Thymus (tissue), 11 donors: ENCODE measurements around the gene HOXB6. TPM values are rescaled to one million over a fixed set of nuclear protein-coding genes. Genes with fewer than 3 reads are reported as not detected.

Source experiments
- DNase-seq, 9 donors: peaks; one replicate each; pipeline ENCODE4 v3.0.0-alpha.2; 2013; ENCODE audit warnings: low spot score in 9 of 9, low read depth in 6 of 9, missing footprints in 1 of 9
- H3K27ac ChIP-seq, 2 donors: one replicate each; pipeline ENCODE4 v1.5.1; 2013; ENCODE audit warnings: control low read depth in 1 of 2, low read depth in 1 of 2, low read length in 1 of 2, mild to moderate bottlenecking in 1 of 2, moderate library complexity in 1 of 2
- H3K27me3 ChIP-seq, 2 donors: one replicate each; pipeline ENCODE4 v1.5.1; 2013; ENCODE audit warnings: low read length in 1 of 2; ENCODE audit not compliant: control insufficient read depth in 2 of 2, insufficient read depth in 1 of 2
- H3K36me3 ChIP-seq, 2 donors: one replicate each; pipeline ENCODE4 v1.5.1; 2013; ENCODE audit warnings: low read length in 1 of 2, mild to moderate bottlenecking in 1 of 2, moderate library complexity in 1 of 2; ENCODE audit not compliant: control insufficient read depth in 2 of 2, insufficient read depth in 2 of 2
- H3K4me1 ChIP-seq, 2 donors: one replicate each; pipeline ENCODE4 v1.5.1; 2013; ENCODE audit warnings: low read length in 2 of 2; ENCODE audit not compliant: control insufficient read depth in 2 of 2, insufficient read depth in 2 of 2
- H3K4me3 ChIP-seq, 2 donors: one replicate each; pipeline ENCODE4 v1.5.1; 2013; ENCODE audit warnings: low read length in 2 of 2, control low read depth in 1 of 2, mild to moderate bottlenecking in 1 of 2
- H3K9me3 ChIP-seq, 2 donors: one replicate each; pipeline ENCODE4 v1.5.1; 2013; ENCODE audit warnings: low read length in 1 of 2, mild to moderate bottlenecking in 1 of 2; ENCODE audit not compliant: control insufficient read depth in 2 of 2, insufficient read depth in 1 of 2
- WGBS: extraction: QIAGEN DNeasy Blood & Tissue Kit; methylation state at CpG from one replicate; pipeline ENCODE4 v1.1.7; 2013; 5-methylcytosine and 5-hydroxymethylcytosine counted together
- polyA plus RNA-seq: library from polyadenylated mRNA; stranded (reverse); fragments of 200-250 nt; gene quantifications from one replicate; pipeline ENCODE4 v1.2.3, GENCODE V29; 2013
- total RNA-seq: library from RNA; stranded (reverse); fragments of 120-200 nt; gene quantifications from one replicate; pipeline ENCODE4 v1.2.4, GENCODE V29; 2013
- donor health status: healthy.

Gene HOXB6
- total and polyA plus RNA-seq, 2 donors = 0.19 to 1.0 TPM

DNA sequence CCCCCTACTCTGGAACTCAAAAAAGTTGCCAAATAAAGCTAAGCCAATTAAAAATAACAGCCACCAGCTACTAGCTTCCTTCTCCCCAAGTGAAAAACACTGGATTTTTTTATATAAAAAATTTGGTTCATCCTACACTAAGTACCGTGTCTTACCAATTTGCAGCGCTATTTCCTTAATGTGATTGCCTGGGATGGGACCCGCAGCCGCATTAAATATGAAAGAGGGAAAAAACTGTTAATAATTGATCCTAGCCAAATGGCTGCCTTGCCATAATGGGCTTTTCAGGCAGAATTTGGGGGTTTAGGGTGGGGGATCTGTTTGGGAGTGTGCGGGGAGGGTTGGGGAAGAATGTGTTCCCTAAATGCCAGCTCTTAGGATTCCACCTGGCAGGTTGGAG is 19.3 kb upstream of the HOXB6 start:
- peaks cover 0 to 17% of the 10 kb centered on the region in 2 donors for H3K9me3 ChIP-seq
- no peaks in the 10 kb centered on the region for H3K36me3 ChIP-seq
- 71% methylated on average over 5 of the region's 5 CpGs for whole genome bisulfite sequencing
- peaks cover 86 to 100% of the 10 kb centered on the region in 2 donors for H3K27me3 ChIP-seq
- peaks cover 0 to 15% of the 10 kb centered on the region in 2 donors for H3K4me1 ChIP-seq
- DNase-seq = no peak
- no peak overlapping the region for H3K4me3 ChIP-seq
- H3K27ac ChIP-seq = no peak overlapping the region

- no peak for DNase-seq
- Histone ChIP-seq H3K36me3 (no peaks in the 10 kb centered on the region), H3K9me3 (peaks cover 0 to 17% of the 10 kb centered on the region in 2 donors), H3K27me3 (peaks cover 91 to 100% of the 10 kb centered on the region in 2 donors), H3K27ac (no peak overlapping the region), H3K4me1 (peaks cover 0 to 20% of the 10 kb centered on the region in 2 donors), H3K4me3 (no peak overlapping the region)
- WGBS = 80% methylated on average over 4 of the region's 4 CpGs
Observed at GRCh38 chr17:48623583-48623982, 18.8 kb upstream of the HOXB6 start.

- Histone ChIP-seq H3K4me3 (no peak overlapping the region), H3K27ac (no peak overlapping the region), H3K36me3 (no peaks in the 10 kb centered on the region), H3K27me3 (peaks cover 93 to 100% of the 10 kb centered on the region in 2 donors), H3K9me3 (peaks cover 0 to 21% of the 10 kb centered on the region in 2 donors), H3K4me1 (peaks cover 0 to 22% of the 10 kb centered on the region in 2 donors)
- WGBS = 89% methylated on average over 11 of the region's 11 CpGs
- DNase-seq = no peak
Observed at GRCh38 chr17:48622857-48623256, 18.1 kb upstream of the HOXB6 start.

DNA sequence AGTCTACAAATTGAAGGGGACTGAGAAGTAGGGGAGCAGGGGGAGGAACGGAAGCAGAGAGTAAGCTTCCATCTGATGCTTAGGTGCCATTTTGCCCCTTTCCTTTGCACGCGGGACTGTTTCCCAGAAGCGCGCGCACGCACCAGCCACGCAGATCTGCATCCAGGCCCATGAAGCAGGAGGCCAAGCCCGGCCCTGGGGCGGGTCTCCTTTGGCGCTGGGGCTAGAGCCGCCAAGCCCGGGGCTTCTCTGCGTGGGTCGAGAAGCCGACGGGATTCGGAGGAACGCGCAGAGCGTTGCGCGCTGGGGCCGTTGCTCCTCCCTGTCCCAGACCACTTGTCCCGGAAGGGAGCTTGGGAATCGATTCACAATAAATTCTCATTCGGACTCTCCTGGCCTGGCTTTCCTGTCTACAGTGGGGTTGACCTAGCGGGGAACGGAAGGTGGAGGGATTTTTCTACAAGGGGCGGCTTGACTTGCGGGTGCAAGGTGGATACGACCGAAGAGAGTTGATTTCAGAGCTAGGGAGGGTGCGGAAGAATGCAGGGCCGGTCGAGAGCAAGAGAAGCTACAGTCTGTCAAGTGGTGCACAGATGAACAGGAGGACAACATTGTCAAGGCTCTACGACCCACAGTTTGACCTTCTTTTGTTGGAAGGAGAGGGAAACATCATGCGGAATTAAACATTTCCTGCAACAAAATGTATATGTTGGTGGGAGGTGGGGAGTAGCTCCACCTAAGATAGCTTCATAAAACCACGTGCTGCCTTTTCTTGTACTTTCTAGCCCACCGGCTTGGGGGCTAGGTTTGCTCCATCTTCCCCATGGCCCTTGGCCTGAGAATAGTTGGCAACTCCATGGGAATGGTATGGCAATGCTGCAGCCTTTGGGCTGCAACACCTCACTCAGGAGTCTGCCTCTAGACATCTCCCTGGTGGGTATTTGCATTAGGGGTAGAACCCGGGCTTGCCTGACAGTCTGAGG is 16.9 kb upstream of the HOXB6 start:
- DNase-seq = no peak
- H3K27me3 ChIP-seq = peaks cover 94 to 100% of the 10 kb centered on the region in 2 donors

DNA sequence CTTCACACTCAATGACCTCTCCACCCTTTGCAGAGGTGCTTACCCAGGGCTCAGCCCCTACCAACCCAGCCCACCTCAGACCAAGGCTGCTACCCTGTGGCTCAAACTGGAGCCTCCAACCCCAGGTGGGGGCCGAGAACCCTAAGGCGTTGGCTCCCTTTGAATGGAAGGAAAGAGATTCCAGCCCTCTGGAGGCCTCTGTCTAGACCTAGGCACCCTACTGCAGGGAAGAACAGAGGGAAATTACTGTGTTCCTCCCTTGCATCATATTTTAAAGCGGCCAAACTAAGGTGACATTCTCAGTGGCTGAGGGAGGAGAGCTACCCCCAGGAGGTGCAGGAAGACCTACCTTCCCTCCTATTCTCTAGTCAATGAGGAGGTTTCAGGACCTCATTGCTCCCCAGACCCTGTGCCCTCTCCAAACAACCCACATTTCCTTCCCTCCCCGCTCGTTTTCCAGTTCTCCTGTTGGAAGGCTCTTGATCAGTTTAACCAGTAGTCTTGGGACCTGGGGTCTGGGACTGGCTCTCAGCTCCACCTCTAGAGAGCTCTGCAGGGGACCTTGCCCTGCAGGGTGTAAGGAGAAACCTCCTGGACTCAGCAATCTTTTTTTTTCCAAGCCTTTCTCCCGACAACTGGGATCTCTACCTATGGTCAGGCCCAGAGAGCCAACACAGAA is 15.8 kb upstream of the HOXB6 start:
- Histone ChIP-seq H3K27me3 (peaks cover 93 to 100% of the 10 kb centered on the region in 2 donors), H3K27ac (no peak overlapping the region), H3K36me3 (no peaks in the 10 kb centered on the region), H3K9me3 (peaks cover 0 to 29% of the 10 kb centered on the region in 2 donors), H3K4me1 (peaks cover 0 to 22% of the 10 kb centered on the region in 2 donors), H3K4me3 (no peak overlapping the region)
- 89% methylated on average over 6 of the region's 6 CpGs for WGBS
- DNase-seq = no peak

More for the DNA sequence above, 16.9 kb upstream of the HOXB6 start:
- peaks cover 0 to 22% of the 10 kb centered on the region in 2 donors for H3K4me1 ChIP-seq
- peaks cover 0 to 29% of the 10 kb centered on the region in 2 donors for H3K9me3 ChIP-seq
- WGBS = 84% methylated on average over 41 of the region's 41 CpGs
- no peaks in the 10 kb centered on the region for H3K36me3 ChIP-seq
- no peak overlapping the region for H3K4me3 ChIP-seq
- H3K27ac ChIP-seq = no peak overlapping the region

- Histone ChIP-seq H3K4me3 (no peak overlapping the region), H3K27ac (no peak overlapping the region), H3K9me3 (peaks cover 0 to 28% of the 10 kb centered on the region in 2 donors), H3K36me3 (no peaks in the 10 kb centered on the region), H3K27me3 (peaks cover 92 to 100% of the 10 kb centered on the region in 2 donors), H3K4me1 (peaks cover 0 to 18% of the 10 kb centered on the region in 2 donors)
- no peak for DNase-seq
- 80% methylated on average over 32 of the region's 32 CpGs for WGBS
Observed at GRCh38 chr17:48619826-48620449, 15.2 kb upstream of the HOXB6 start.

- DNase-seq = peak in 8 of 9 donors; percentile 55 to 87 (median 73)
- Histone ChIP-seq H3K4me3 (no peak overlapping the region), H3K27ac (no peak overlapping the region), H3K9me3 (peaks cover 1 to 24% of the 10 kb centered on the region in 2 donors), H3K4me1 (peaks cover 0 to 15% of the 10 kb centered on the region in 2 donors), H3K36me3 (no peaks in the 10 kb centered on the region), H3K27me3 (peaks cover 89 to 100% of the 10 kb centered on the region in 2 donors)
- 4% methylated on average over 25 of the region's 25 CpGs for WGBS
Observed at GRCh38 chr17:48618256-48618896, 13.6 kb upstream of the HOXB6 start.

DNA sequence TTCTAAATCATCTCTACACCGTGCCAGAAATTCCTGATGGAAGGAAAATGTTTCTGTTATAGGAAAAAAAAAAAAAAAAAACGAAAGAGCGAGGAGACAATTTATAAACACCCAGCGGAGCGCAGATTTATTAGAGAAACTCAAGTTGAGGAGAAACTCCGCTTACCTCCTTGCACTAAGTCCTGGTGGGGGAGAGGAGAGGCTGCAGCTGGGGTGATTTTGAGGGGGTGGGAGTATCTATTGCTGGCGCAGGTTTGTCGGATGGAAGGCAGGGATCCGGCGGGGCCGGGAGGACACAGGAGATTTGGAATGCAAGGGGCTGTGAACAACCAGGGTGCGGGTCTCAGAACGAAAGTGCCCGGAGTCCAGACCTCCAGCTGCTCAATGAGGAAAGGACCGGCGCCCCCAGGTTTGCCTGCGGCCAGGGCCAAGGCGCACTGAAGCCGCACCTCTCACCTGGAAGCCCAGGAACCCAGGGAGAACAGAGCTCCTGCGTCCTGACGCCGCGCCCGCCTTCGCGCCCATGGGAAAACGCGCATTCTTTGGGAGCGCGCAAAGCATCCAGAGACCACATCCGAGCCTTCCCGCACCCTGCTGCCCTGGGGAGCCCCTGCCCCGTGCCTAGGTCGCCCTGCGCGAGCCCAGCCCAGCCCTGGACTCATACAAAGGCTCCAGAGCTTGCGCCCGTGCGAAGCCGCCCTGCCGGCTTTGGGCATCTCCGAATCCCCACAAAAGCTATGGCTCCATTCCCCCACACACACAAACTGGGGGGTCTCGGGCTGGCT is 12.9 kb upstream of the HOXB6 start:
- no peak overlapping the region for H3K4me3 ChIP-seq
- 11% methylated on average over 43 of the region's 43 CpGs for WGBS
- DNase-seq = no peak
- peaks cover 0 to 17% of the 10 kb centered on the region in 2 donors for H3K4me1 ChIP-seq
- H3K36me3 ChIP-seq = no peaks in the 10 kb centered on the region
- no peak overlapping the region for H3K27ac ChIP-seq
- H3K27me3 ChIP-seq = peaks cover 88 to 100% of the 10 kb centered on the region in 2 donors
- peaks cover 1 to 24% of the 10 kb centered on the region in 2 donors for H3K9me3 ChIP-seq
